Peyer's patch (tissue), 4 donors: ENCODE results near the gene SLC35F2. TPM values are rescaled to one million over a fixed set of nuclear protein-coding genes. Genes with fewer than 3 reads are reported as not detected.
A peak's percentile ranks its signal among the peaks of the same experiment; 100 is the strongest.

Experiments used
- DNase-seq, 3 donors: peaks; one replicate each; pipeline ENCODE4 v3.0.0-alpha.2; 2017 to 2019
- H3K27ac ChIP-seq, 4 donors: fragments of 200-600 bp; sonication (generic); one replicate each; pipeline ENCODE4 v1.5.1; 2016 to 2019
- H3K27me3 ChIP-seq, 2 donors: fragments of 200-600 bp; sonication (generic); one replicate each; pipeline ENCODE4 v1.5.1; 2019
- H3K36me3 ChIP-seq, 3 donors: fragments of 200-600 bp; sonication (generic); one replicate each; pipeline ENCODE4 v1.5.1; 2016 to 2019
- H3K4me1 ChIP-seq, 4 donors: fragments of 200-600 bp; sonication (generic); one replicate each; pipeline ENCODE4 v1.5.1; 2016 to 2019
- H3K4me3 ChIP-seq, 4 donors: fragments of 200-600 bp; sonication (generic); 1 replicate in 3 of 4; 2 replicates in 1 of 4; pipeline ENCODE4 v1.5.1; 2016 to 2019; ENCODE audit warnings: mild to moderate bottlenecking in 1 of 4
- H3K9me3 ChIP-seq, 4 donors: fragments of 200-600 bp; sonication (generic); one replicate each; pipeline ENCODE4 v1.5.1; 2016 to 2019; ENCODE audit warnings: mild to moderate bottlenecking in 1 of 4
- POLR2A ChIP-seq, 2 donors: fragments of 450-650 bp; IDR thresholded peaks; one replicate each; pipeline ENCODE4 v1.5.1; 2017; ENCODE audit warnings: antibody characterized with exemption in 2 of 2, mild to moderate bottlenecking in 2 of 2, moderate library complexity in 2 of 2
- total RNA-seq, 4 donors: library from RNA; depleted of rRNA; stranded (reverse); fragments of >200 nt; gene quantifications; one replicate each; pipeline ENCODE4 v1.1.0, GENCODE V29; 2016
- TF ChIP-seq, protein P1 (sequence below), 6 experiments: fragments of 450-650 bp in 4 of 6; fragments of 200-600 bp in 2 of 6; sonication (generic) in 1 of 6; IDR thresholded peaks; one replicate each; pipeline ENCODE4 v1.5.1; 2017 to 2019; ENCODE audit warnings: antibody characterized with exemption in 6 of 6, mild to moderate bottlenecking in 3 of 6, moderate library complexity in 1 of 6

SLC35F2 gene
- total RNA-seq, 4 donors from 2014 or later = 9.1 to 28.5 (median 20.1) TPM

- Histone ChIP-seq H3K9me3 (no peaks in the 10 kb centered on the region), H3K36me3 (no peaks in the 10 kb centered on the region), H3K4me3 (peak overlapping the region in 1 of 4 donors; percentile 84), H3K4me1 (peaks cover 0 to 11% (median 0%) of the 10 kb centered on the region in 4 donors), H3K27me3 (no peaks in the 10 kb centered on the region), H3K27ac (peak overlapping the region in 2 of 4 donors; percentile 79 to 91)
- no peak for DNase-seq
- TF ChIP-seq, protein P1, sequence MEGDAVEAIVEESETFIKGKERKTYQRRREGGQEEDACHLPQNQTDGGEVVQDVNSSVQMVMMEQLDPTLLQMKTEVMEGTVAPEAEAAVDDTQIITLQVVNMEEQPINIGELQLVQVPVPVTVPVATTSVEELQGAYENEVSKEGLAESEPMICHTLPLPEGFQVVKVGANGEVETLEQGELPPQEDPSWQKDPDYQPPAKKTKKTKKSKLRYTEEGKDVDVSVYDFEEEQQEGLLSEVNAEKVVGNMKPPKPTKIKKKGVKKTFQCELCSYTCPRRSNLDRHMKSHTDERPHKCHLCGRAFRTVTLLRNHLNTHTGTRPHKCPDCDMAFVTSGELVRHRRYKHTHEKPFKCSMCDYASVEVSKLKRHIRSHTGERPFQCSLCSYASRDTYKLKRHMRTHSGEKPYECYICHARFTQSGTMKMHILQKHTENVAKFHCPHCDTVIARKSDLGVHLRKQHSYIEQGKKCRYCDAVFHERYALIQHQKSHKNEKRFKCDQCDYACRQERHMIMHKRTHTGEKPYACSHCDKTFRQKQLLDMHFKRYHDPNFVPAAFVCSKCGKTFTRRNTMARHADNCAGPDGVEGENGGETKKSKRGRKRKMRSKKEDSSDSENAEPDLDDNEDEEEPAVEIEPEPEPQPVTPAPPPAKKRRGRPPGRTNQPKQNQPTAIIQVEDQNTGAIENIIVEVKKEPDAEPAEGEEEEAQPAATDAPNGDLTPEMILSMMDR (IDR thresholded peaks at IDR 0.05) = no peak
- TF ChIP-seq POLR2A (IDR thresholded peaks at IDR 0.05) = no peak
Measured at GRCh38 chr11:107856180-107856980, 2.2 kb downstream of the SLC35F2 start.

- DNase-seq = no peak
- TF ChIP-seq, protein P1 (IDR thresholded peaks at IDR 0.05) = no peak
- TF ChIP-seq POLR2A (IDR thresholded peaks at IDR 0.05) = no peak
- Histone ChIP-seq H3K27me3 (no peaks in the 10 kb centered on the region), H3K27ac (peak overlapping the region in 1 of 4 donors; percentile 66), H3K4me1 (peaks cover 0 to 5% (median 0%) of the 10 kb centered on the region in 4 donors), H3K9me3 (no peaks in the 10 kb centered on the region), H3K4me3 (no peak overlapping the region), H3K36me3 (no peaks in the 10 kb centered on the region)
Measured at GRCh38 chr11:107853070-107853469, 5.5 kb downstream of the SLC35F2 start.

DNA sequence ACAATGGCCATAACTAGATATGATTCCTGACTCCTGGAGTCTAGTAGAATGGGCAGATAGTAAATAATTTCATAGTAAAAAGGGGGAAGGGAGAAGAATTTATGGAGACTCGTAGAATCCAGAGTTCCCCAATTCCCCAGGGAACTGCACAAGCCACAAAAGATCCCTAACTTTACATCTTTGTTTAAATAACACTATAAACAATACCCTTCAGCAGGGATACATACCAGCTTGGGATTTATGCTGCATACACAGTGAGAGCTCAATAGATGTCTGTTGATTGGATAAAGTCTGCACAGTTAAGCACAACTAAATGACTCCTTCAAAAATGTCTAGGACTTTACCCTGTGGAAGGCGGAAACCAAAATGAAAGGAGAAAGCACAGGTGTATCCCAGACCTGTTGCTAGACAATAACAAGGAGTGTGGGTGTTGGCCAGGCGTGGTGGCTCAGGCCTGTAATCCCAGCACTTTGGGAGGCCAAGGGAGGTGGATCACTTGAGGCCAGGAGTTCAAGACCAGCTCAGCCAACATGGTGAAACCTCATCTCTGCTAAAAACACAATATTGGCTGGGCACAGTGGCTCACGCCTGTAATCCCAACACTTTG, 6.8 kb downstream of the SLC35F2 start:
- H3K4me3 ChIP-seq = no peak overlapping the region
- TF ChIP-seq POLR2A (IDR thresholded peaks at IDR 0.05) = no peak
- TF ChIP-seq, protein P1 (IDR thresholded peaks at IDR 0.05) = no peak
- H3K27me3 ChIP-seq = no peaks in the 10 kb centered on the region
- H3K27ac ChIP-seq = peak overlapping the region in 2 of 4 donors; percentile 65 to 70
- DNase-seq = peak in 1 of 3 donors; percentile 54
- no peaks in the 10 kb centered on the region for H3K9me3 ChIP-seq
- H3K4me1 ChIP-seq = peaks cover 0 to under 1% (median 0%) of the 10 kb centered on the region in 4 donors
- no peaks in the 10 kb centered on the region for H3K36me3 ChIP-seq

DNA sequence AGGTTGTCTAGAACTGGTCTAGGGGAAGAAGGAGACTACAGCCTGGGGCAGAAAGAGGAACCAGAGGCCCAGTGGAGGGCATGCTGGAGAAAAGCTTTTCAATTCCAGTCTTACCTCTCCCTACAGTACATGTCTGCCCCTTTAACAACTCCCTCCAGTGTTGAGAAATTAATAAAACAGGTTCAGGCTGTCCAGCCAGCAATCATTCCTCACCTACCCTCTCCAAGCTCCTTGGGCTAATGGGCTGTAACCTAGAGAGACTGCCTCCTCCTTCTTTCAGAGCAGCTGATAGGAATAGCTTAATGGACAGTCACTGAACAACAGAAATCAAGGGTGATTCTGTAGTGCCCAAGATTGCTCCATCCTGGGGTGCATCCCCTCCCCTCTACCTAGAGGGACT, 8.8 kb downstream of the SLC35F2 start:
- Histone ChIP-seq H3K27ac (no peak overlapping the region), H3K36me3 (no peaks in the 10 kb centered on the region), H3K9me3 (no peaks in the 10 kb centered on the region), H3K4me1 (no peaks in the 10 kb centered on the region), H3K4me3 (no peak overlapping the region), H3K27me3 (no peaks in the 10 kb centered on the region)
- TF ChIP-seq, protein P1 (IDR thresholded peaks at IDR 0.05) = no peak
- TF ChIP-seq POLR2A (IDR thresholded peaks at IDR 0.05) = no peak
- no peak for DNase-seq

DNA sequence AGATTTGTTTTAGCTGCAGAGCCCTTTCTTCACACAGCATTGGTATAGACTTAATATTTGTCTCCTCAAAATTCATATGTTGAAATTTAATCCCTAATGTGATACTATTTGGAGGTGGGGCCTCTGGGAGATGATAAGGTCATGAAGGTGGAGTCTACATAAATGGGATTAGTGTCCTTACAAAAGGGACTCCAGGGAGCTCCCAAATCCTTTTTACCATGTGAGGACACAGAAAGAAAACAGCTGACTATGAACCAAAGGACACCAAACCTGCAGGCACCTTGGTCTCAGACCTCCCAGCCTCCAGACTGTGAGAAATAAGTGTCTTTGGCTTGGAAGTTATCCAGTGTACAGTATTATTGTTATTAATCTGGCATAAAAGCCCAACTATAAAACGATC, 10.2 kb downstream of the SLC35F2 start:
- no peak for DNase-seq
- Histone ChIP-seq H3K27me3 (no peaks in the 10 kb centered on the region), H3K4me1 (no peaks in the 10 kb centered on the region), H3K9me3 (no peaks in the 10 kb centered on the region), H3K36me3 (no peaks in the 10 kb centered on the region), H3K4me3 (no peak overlapping the region), H3K27ac (no peak overlapping the region)
- no peak for TF ChIP-seq POLR2A (IDR thresholded peaks at IDR 0.05)
- TF ChIP-seq, protein P1 (IDR thresholded peaks at IDR 0.05) = no peak
